ENCODE results near the gene ANO1. TPM values are rescaled to one million over a fixed set of nuclear protein-coding genes. Genes with fewer than 3 reads are reported as not detected.

Gene ANO1
- total and polyA plus RNA-seq, 4 donors: 7.8 to 64.8 (median 32.2) TPM

DNA sequence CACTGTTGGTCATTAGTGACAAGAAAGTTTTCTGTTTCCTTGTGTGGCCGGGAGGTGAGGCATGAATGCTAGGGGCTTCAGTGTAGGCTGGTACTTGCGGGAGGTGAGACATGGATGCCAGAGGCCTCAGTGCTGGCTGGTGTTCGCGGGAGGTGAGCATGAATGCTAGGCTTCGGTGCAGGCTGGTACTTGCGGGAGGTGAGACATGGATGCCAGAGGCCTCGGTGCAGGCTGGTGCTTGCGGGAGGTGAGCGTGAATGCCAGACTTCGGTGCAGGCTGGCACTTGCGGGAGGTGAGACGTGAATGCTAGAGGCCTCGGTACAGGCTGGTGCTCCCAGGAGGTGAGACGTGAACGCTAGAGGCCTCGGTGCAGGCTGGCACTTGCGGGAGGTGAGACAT is 48.4 kb downstream of the ANO1 start:
- Histone ChIP-seq H3K9me3 (ENCODE audit: control insufficient read depth in 4 of 4, low read length in 3 of 4) (no peaks in the 10 kb centered on the region), H3K9ac (ENCODE audit: low read depth in 1 of 2, low read length in 2 of 2) (no peak overlapping the region), H3K36me3 (ENCODE audit: control insufficient read depth in 4 of 4, insufficient read depth in 3 of 4, low read depth in 1 of 4, low read length in 3 of 4) (peaks cover 0 to 9% (median 3%) of the 10 kb centered on the region in 4 donors), H3K27ac (ENCODE audit: low read depth in 1 of 2, low read length in 2 of 2) (no peak overlapping the region), H3K27me3 (ENCODE audit: control insufficient read depth in 4 of 4, insufficient read depth in 4 of 4, low read length in 3 of 4) (no peaks in the 10 kb centered on the region), H3K4me3 (ENCODE audit: low read depth in 1 of 3, low read length in 3 of 3) (no peak overlapping the region), H3K4me1 (ENCODE audit: control insufficient read depth in 4 of 4, insufficient read depth in 4 of 4, low read length in 3 of 4) (peaks cover 3 to 25% (median 22%) of the 10 kb centered on the region in 4 donors)
- 89% methylated on average over 17 of the region's 17 CpGs for WGBS
- TF ChIP-seq YY1 (IDR thresholded peaks at IDR 0.05) (no peak), RXRA (IDR thresholded peaks at IDR 0.05) (no peak)
- DNase-seq (ENCODE audit: low spot score): no peak

DNA sequence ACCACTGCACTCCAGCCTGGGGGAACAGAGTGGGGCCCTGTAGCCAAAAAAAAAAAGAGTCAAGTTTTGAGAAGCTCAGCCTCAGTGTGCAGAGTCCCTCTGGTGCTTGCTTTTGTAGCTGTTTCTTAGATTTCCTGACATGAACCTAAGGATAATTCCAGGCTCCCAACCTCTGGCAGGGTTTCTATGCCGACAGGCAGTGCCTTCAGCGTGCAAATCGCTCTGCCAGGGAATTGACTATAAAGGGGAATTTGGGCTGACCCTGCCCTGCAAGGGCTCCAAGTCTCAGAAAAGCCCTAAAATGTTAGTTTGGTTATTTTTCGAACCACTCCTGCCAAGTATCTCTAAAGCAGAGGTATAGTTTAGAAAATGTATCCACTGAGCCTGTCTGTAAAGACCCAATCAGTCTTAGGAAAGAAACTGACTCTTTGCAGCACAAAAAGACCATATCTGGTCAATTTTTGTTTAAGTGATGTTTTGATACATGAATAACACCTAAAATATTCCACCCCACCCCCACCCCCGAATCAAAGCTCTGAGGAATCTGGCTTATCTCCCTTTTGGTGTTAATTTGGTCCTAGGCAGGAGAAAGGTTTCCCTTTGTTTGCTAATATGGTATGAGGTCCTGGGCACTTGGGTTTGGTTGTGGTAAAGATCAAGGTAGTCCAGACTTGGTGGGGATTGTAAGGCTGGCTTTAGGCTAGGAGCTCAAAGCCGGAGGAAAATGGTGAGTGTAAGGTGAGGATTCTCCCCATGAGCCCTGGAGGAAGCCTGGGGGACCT is 49.7 kb downstream of the ANO1 start:
- Histone ChIP-seq H3K27me3 (ENCODE audit: control insufficient read depth in 4 of 4, insufficient read depth in 4 of 4, low read length in 3 of 4) (no peaks in the 10 kb centered on the region), H3K4me3 (ENCODE audit: low read depth in 1 of 3, low read length in 3 of 3) (no peak overlapping the region), H3K27ac (ENCODE audit: low read depth in 1 of 2, low read length in 2 of 2) (peak overlapping the region; percentile 72 to 79), H3K9me3 (ENCODE audit: control insufficient read depth in 4 of 4, low read length in 3 of 4) (no peaks in the 10 kb centered on the region), H3K36me3 (ENCODE audit: control insufficient read depth in 4 of 4, insufficient read depth in 3 of 4, low read depth in 1 of 4, low read length in 3 of 4) (peaks cover 0 to 22% (median 7%) of the 10 kb centered on the region in 4 donors), H3K9ac (ENCODE audit: low read depth in 1 of 2, low read length in 2 of 2) (peak overlapping the region in 1 of 2 donors; percentile 21), H3K4me1 (ENCODE audit: control insufficient read depth in 4 of 4, insufficient read depth in 4 of 4, low read length in 3 of 4) (peaks cover 3 to 25% (median 22%) of the 10 kb centered on the region in 4 donors)
- no peak for TF ChIP-seq FOXA2 (IDR thresholded peaks at IDR 0.05)
- no peak for TF ChIP-seq YY1 (IDR thresholded peaks at IDR 0.05)
- TF ChIP-seq REST (IDR thresholded peaks at IDR 0.05): no peak
- no peak for TF ChIP-seq HNF4A (conservative IDR thresholded peaks at IDR 0.05)
- no peak for TF ChIP-seq CTCF (IDR thresholded peaks at IDR 0.05; ENCODE audit: low read depth, low read length, missing input control)
- TF ChIP-seq RXRA (IDR thresholded peaks at IDR 0.05): no peak
- no peak for TF ChIP-seq MAX (IDR thresholded peaks at IDR 0.05)
- no peak for TF ChIP-seq FOXA1 (IDR thresholded peaks at IDR 0.05)
- TF ChIP-seq JUND (IDR thresholded peaks at IDR 0.05): no peak
- TF ChIP-seq EGR1 (IDR thresholded peaks at IDR 0.05; ENCODE audit: low read depth in 2 of 2): no peak
- no peak for TF ChIP-seq SP1 (IDR thresholded peaks at IDR 0.05)
- no peak for TF ChIP-seq HNF4G (IDR thresholded peaks at IDR 0.05)
- no peak for DNase-seq (ENCODE audit: low spot score)
- 79% methylated on average over 6 of the region's 6 CpGs for WGBS

Data from liver (tissue), 9 donors.